Activated T-helper 2 cell treated with anti-CD3 and anti-CD28 coated beads, Interferon-gamma antibody, Interleukin-2, Interleukin-4, amounts not matched to agents 10 μg/mL and 5 μg/mL and 100 μg/mL, durations not matched to agents 14 hours and 24 hours and 36 hours (primary cell): ENCODE measurements around the gene OSBPL10. TPM values are rescaled to one million over a fixed set of nuclear protein-coding genes. Genes with fewer than 3 reads are reported as not detected.

Experiments used
- DNase-seq: peaks from one replicate; pipeline ENCODE4 v3.0.0; 2021; ENCODE audit warnings: low spot score
- H3K27ac Mint-ChIP-seq: one replicate; pipeline ENCODE4 v1.8.0; 2021; ENCODE audit warnings: mixed read lengths
- H3K27me3 Mint-ChIP-seq: one replicate; pipeline ENCODE4 v1.8.0; 2021; ENCODE audit warnings: low read depth, mixed read lengths
- H3K36me3 Mint-ChIP-seq: one replicate; pipeline ENCODE4 v1.8.0; 2021; ENCODE audit warnings: low read depth, mixed read lengths
- H3K4me1 Mint-ChIP-seq: one replicate; pipeline ENCODE4 v1.8.0; 2021; ENCODE audit warnings: low read depth, mixed read lengths
- H3K4me3 Mint-ChIP-seq: one replicate; pipeline ENCODE4 v1.8.0; 2021; ENCODE audit warnings: low read depth, mild to moderate bottlenecking, moderate library complexity, mixed read lengths
- H3K9me3 Mint-ChIP-seq: one replicate; pipeline ENCODE4 v1.8.0; 2021; ENCODE audit warnings: mixed read lengths
- intact Hi-C: fragments of 100-400 bp; cut with micrococcal nuclease; formaldehyde crosslinking; loops from one replicate; pipeline ENCODE4 v1.15.1; 2023
- total RNA-seq: library from RNA; stranded (reverse); gene quantifications from 2 replicates; pipeline ENCODE4 v1.2.3, GENCODE V29; 2022

OSBPL10 gene
- total RNA-seq, 1 donor from 2014 or later: 42.5 TPM

DNA sequence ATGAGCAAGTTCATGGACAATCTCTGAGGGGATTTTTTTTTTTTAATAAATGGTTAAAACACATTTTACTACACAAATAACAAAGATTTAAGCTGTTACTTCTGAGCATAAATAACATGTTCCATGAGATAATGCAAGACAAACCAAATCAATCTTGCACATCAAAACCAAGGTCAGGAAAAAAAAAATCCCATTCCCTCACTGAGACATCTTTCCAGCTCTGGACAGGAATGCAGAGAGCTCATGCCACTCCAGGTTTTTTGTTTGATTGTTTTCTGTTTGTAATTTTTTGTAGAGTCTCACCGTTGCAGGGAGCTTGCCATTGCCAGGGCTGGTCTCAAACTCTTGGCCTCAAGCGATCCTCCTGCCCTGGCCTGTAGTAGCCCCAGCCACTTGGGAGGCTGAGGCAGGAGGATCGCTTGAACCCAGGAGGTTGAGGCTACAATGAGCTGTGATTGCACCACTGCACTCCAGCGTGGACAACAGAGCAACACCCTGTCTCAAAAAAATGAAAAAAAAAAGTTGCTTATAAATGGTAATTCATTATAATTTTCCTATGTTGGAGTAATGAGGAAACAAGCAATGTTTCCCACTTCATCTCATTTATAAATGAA, 14.0 kb downstream of the OSBPL10 start:
- no peak for DNase-seq
- no peaks in the 10 kb centered on the region for H3K9me3 Mint-ChIP-seq
- H3K4me1 Mint-ChIP-seq: peaks cover 9% of the 10 kb centered on the region
- no peak overlapping the region for H3K27ac Mint-ChIP-seq
- no peak overlapping the region for H3K4me3 Mint-ChIP-seq
- no peaks in the 10 kb centered on the region for H3K36me3 Mint-ChIP-seq
- intact Hi-C loops: no loop called here
- H3K27me3 Mint-ChIP-seq: peaks cover 5% of the 10 kb centered on the region

DNA sequence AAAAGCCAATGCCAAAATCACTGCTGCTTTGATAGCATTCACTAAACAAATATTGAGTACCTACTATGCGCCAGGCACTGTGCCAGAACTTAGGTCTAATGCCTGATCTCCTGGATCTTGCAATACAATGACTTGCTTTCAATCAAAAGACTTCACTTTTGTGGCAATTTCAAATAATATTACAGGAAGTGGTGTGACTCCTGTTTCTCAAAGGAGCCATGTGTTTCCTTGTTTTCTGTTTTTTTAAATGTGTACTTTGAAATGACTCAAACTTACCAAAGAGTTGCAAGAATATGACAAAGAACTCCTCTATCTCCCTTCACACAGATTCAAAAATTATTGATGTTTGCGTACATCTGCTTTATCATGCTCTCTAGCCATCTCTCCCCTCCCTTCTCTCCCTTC, 18.3 kb downstream of the OSBPL10 start:
- H3K4me1 Mint-ChIP-seq: peaks cover 16% of the 10 kb centered on the region
- intact Hi-C loops: no loop called here
- DNase-seq: no peak
- H3K9me3 Mint-ChIP-seq: no peaks in the 10 kb centered on the region
- H3K27ac Mint-ChIP-seq: no peak overlapping the region
- no peak overlapping the region for H3K4me3 Mint-ChIP-seq
- peaks cover 5% of the 10 kb centered on the region for H3K27me3 Mint-ChIP-seq
- no peaks in the 10 kb centered on the region for H3K36me3 Mint-ChIP-seq

DNA sequence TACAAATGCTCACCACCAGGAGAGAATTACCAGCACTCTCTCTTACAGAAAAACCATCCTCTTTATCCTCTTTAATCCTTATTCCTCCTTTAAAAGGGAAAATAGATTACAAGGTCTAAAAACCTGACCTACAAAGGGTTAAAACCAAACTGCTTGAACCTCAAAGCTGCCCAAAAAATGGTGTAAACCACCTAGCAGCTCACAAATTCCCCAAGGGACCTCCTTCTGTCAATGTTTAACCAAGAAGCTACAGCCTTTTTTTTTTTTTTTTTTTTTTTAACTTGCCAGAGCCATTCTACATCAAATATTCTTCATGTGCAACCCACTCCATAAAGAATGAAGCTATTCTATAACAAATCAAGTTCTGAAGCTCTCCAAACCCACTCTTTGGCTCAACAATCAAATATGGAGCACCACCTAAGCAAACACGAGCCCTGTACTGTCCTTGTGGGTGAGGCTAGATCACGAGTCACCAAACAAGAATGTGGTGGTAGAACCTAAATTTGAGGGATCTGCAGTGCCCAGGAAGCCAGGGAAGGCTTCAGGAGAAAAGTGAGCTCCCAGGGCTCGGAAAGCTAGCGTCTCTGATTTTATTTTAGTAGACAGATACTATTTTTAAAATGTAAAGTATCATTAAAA, 20.1 kb downstream of the OSBPL10 start:
- Mint-ChIP-seq H3K27ac (no peak overlapping the region), H3K36me3 (no peaks in the 10 kb centered on the region), H3K4me3 (no peak overlapping the region), H3K27me3 (peaks cover 5% of the 10 kb centered on the region), H3K4me1 (peaks cover 16% of the 10 kb centered on the region), H3K9me3 (peaks cover 2% of the 10 kb centered on the region)
- no peak for DNase-seq
- intact Hi-C loops: no loop called here

DNA sequence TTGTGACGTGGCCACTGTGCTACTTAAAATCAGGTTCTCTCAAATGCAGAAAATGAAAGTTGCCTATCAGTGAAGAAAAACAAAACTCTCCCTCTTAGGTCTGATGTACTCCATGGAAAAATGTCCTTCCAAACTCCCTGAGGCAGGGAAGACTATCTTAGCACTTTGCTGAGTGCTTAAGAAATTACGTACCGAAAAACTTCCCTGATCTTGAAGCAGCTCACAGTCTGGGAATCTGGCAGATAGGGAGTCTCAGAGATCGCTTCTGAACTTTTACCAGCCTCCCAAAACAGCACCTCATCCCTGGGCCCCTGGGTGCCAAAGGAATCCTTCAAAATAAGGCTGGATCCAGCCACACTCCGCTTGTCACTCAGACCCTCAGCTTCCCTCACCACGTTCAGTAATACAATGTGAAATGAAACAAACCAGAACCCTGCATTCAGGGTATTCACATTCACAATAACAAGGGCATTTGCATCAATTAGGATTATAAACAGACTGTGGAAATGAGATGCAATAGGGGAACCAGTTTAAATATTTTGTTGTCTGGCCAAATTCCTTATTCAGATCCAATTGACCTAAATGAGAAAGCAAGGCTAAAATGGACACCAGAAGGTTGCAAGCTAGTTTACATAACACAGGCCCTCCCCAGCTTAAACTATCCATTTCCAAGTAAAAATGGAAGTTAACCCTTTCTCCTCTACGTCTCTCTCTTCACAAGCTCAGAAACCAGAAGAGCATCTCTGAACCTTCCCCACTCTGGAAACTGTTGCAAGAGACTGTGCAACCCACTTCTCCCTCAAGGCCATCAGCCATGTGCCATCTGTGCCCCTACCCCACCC, 20.9 kb downstream of the OSBPL10 start:
- intact Hi-C loops: no loop called here
- peaks cover 9% of the 10 kb centered on the region for H3K9me3 Mint-ChIP-seq

DNA sequence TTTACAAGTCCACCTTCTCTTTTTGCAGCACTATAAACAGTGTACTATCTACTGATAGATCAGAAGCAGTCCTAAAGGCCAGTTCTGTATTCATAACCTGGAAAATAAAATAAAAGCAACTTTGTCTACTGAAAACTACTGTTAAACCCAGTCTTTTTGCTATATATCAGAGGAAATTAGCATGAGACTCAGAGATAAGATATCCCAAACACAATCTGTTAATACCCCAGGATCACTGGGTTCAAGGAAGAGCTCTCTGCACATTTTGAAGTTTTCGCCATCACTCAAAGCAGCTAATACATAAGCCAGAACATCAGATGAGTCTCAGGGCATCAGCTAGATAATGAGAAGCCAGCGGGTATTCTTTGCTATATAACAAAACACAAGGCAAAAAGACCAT, 21.8 kb downstream of the OSBPL10 start:
- Mint-ChIP-seq H3K27ac (no peak overlapping the region), H3K9me3 (peaks cover 18% of the 10 kb centered on the region), H3K27me3 (peaks cover 6% of the 10 kb centered on the region), H3K4me1 (peaks cover 16% of the 10 kb centered on the region), H3K36me3 (peaks cover 7% of the 10 kb centered on the region), H3K4me3 (no peak overlapping the region)
- no peak for DNase-seq
- intact Hi-C loops: no loop called here

More for the DNA sequence above, 20.9 kb downstream of the OSBPL10 start:
- Mint-ChIP-seq H3K36me3 (peaks cover 4% of the 10 kb centered on the region), H3K27ac (no peak overlapping the region), H3K4me3 (no peak overlapping the region), H3K4me1 (peaks cover 16% of the 10 kb centered on the region), H3K27me3 (peaks cover 6% of the 10 kb centered on the region)
- DNase-seq: no peak

DNA sequence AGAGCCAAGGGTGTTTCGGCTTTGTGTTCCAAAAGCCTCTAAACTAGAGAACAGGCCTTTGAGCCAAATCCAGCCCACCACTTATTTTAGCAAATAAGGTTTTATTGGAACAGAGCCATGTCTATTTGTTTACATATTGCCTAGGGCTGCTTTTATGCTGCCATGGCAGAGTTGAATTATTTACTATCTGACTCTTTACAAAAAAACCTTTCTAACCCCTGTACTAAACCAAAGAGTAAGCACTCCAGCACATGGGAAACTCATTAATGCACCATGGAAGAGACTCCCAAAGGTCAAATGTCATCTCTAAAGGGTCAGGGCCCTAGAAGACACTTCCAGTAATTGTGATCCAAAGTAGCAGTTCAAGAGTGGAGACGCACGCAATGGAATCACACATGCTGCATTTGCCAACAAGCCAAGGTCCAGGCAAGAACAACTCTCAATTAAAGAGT, 22.3 kb downstream of the OSBPL10 start:
- no peak overlapping the region for H3K4me3 Mint-ChIP-seq
- peaks cover 12% of the 10 kb centered on the region for H3K4me1 Mint-ChIP-seq
- H3K36me3 Mint-ChIP-seq: peaks cover 7% of the 10 kb centered on the region
- intact Hi-C loops: no loop called here
- no peak overlapping the region for H3K27ac Mint-ChIP-seq
- peaks cover 18% of the 10 kb centered on the region for H3K9me3 Mint-ChIP-seq
- no peak for DNase-seq
- peaks cover 2% of the 10 kb centered on the region for H3K27me3 Mint-ChIP-seq

DNA sequence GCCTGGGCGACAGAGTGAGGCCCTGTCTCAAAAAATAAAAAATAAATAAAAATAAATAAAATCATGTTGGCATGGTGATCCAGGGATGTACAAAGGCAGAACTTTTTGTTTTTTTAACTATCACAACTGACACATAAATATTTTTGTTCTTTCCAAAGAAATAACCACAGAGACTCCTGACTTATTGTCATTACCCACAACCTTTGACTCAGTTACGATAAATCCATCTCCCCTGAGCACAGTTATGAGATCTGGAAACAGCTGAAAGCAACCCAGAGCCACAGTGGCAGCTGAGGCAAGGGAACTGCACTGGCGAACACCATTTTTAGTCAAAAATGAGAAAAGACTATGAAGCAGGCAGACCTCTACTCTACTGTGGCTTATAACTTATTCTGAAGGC, 24.0 kb downstream of the OSBPL10 start:
- Mint-ChIP-seq H3K4me3 (no peak overlapping the region), H3K27me3 (peaks cover 1% of the 10 kb centered on the region), H3K36me3 (peaks cover 7% of the 10 kb centered on the region), H3K27ac (no peak overlapping the region), H3K4me1 (peaks cover 10% of the 10 kb centered on the region), H3K9me3 (peaks cover 18% of the 10 kb centered on the region)
- no peak for DNase-seq
- intact Hi-C loops: no loop called here

DNA sequence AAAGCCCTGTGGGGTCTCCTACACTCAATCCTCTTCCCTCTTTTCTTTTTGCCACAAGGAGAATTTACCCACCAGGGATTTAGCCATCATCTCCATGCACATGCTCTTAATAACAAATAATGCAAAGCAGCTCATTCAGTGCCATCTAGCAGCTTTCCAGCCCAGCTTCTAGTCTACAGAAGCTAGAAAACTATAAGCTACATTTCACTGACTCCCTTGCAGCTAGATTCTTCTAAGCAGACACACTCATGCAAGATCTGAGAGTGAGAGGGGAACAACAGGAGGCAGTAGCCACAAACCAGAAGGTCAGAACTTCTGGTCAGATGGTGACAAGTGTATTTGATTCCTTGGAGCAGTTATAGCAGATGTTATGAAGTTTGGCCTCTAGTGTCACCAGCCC, 25.5 kb downstream of the OSBPL10 start:
- Mint-ChIP-seq H3K4me3 (no peak overlapping the region), H3K36me3 (peaks cover 7% of the 10 kb centered on the region), H3K9me3 (peaks cover 18% of the 10 kb centered on the region), H3K4me1 (peaks cover 6% of the 10 kb centered on the region), H3K27ac (no peak overlapping the region), H3K27me3 (peaks cover 5% of the 10 kb centered on the region)
- DNase-seq: no peak
- intact Hi-C loops: no loop called here

DNA sequence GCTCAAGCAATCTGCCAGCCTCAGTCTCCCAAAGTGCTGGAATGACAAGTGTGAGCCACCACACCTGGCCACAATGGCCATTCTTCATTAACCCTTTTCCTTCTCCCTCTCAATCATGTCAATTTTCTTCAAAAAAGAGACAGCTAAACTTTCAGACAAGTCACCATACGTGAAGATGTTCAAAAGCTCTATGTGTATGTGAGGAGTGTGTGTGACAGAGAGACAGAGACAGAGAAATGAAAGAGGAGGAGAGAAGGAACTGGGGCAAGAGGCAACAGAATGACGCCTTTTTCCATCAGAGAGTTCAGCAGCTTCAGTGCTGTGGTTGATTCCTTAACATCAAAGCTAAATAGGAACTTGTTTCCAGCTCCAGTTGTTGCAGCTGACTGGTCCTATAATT, 27.4 kb downstream of the OSBPL10 start:
- Mint-ChIP-seq H3K4me1 (peaks cover 3% of the 10 kb centered on the region), H3K27me3 (peaks cover 7% of the 10 kb centered on the region), H3K9me3 (peaks cover 18% of the 10 kb centered on the region), H3K27ac (no peak overlapping the region), H3K36me3 (peaks cover 7% of the 10 kb centered on the region), H3K4me3 (no peak overlapping the region)
- no peak for DNase-seq
- intact Hi-C loops: no loop called here

DNA sequence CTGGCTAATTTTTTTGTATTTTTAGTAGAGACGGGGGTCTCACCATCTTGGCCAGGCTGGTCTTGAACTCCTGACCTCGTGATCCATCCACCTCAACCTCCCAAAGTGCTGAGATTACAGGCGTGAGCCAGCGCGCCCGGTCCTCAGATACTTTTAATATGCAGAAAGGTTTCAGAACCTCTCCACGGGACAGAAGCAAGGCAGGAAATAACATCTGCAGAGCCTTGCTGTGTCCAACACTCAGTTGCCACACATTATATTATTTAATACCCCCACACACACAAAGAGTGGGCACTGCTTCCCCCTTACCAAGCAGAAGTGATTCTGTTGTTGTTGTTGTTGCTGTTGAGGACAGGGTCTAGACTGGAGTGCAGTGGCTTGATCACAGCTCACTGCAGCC, 28.0 kb downstream of the OSBPL10 start:
- Mint-ChIP-seq H3K36me3 (peaks cover 7% of the 10 kb centered on the region), H3K9me3 (peaks cover 18% of the 10 kb centered on the region), H3K4me1 (peaks cover 3% of the 10 kb centered on the region), H3K27me3 (peaks cover 7% of the 10 kb centered on the region), H3K27ac (no peak overlapping the region), H3K4me3 (no peak overlapping the region)
- DNase-seq: no peak
- intact Hi-C loops: no loop called here

DNA sequence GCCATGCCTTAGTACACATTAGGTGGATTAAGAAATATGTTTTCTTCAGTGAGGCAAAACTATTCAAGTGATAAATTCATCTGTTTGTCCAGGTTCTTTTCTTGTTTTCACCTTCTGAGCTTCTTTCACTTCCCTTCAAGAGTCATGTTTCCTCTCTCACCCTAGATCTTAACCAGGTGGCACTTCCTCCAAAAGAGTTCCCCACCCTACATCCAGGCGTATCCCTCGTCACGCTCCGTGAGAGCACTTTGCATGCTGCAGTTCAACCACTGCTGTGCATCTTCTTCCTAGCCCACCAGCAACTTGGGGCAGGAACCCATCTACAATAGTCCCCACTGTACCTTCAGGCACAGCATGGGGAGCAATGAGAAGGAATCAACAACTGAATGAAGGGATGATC, 28.9 kb downstream of the OSBPL10 start:
- no peak overlapping the region for H3K27ac Mint-ChIP-seq
- no peak overlapping the region for H3K4me3 Mint-ChIP-seq
- no peak for DNase-seq
- intact Hi-C loops: no loop called here
- H3K9me3 Mint-ChIP-seq: peaks cover 18% of the 10 kb centered on the region
- peaks cover 3% of the 10 kb centered on the region for H3K4me1 Mint-ChIP-seq
- H3K27me3 Mint-ChIP-seq: peaks cover 7% of the 10 kb centered on the region
- peaks cover 7% of the 10 kb centered on the region for H3K36me3 Mint-ChIP-seq

DNA sequence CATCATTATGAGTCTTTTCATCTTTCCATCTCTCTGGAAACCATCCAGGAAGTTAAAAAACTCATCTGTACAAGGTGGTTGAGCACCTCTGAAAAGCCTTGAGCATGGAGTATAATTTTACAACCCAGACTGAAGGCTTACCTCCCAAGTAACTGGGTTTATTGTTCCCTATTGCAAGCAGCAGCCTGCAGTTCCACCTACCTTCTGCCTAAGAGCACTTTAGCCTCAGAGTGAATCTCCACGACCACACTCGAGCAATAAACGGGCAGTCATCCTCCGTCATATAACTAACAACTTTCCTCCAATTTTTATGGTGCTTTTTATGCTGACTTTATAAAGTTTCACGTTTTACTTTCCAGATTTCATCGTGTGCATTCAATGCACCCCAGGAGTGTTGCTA, 32.8 kb downstream of the OSBPL10 start:
- Mint-ChIP-seq H3K36me3 (no peaks in the 10 kb centered on the region), H3K27ac (no peak overlapping the region), H3K4me3 (no peak overlapping the region), H3K9me3 (no peaks in the 10 kb centered on the region), H3K4me1 (peaks cover 3% of the 10 kb centered on the region), H3K27me3 (peaks cover 6% of the 10 kb centered on the region)
- intact Hi-C loops: no loop called here
- DNase-seq: no peak

DNA sequence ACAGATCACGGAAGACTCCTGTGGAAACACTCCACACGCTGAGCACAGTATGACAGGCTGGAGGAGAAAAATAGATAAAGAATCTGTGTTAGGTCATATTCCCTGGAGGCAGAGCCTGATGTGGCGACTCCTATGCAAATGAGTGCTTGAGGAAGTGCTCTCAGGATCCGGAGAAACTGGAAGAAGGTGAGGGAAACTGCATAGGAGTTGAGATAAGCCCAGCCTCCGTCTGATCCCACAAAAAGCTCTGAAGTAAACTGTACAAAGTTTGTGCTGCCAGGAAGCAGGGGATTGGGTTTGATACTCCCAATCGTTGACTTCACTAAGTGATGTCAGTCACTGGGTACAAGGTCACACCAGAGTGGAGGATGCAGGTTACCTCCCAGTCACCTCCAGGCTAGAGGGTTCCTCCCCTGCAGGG, 33.4 kb downstream of the OSBPL10 start:
- H3K4me3 Mint-ChIP-seq: no peak overlapping the region
- DNase-seq: no peak
- H3K27me3 Mint-ChIP-seq: peaks cover 6% of the 10 kb centered on the region
- H3K4me1 Mint-ChIP-seq: peaks cover 3% of the 10 kb centered on the region
- peaks cover 4% of the 10 kb centered on the region for H3K9me3 Mint-ChIP-seq
- intact Hi-C loops: no loop called here
- H3K27ac Mint-ChIP-seq: no peak overlapping the region
- H3K36me3 Mint-ChIP-seq: no peaks in the 10 kb centered on the region
